ENCODE data around the gene PPL.

Gene PPL

DNA sequence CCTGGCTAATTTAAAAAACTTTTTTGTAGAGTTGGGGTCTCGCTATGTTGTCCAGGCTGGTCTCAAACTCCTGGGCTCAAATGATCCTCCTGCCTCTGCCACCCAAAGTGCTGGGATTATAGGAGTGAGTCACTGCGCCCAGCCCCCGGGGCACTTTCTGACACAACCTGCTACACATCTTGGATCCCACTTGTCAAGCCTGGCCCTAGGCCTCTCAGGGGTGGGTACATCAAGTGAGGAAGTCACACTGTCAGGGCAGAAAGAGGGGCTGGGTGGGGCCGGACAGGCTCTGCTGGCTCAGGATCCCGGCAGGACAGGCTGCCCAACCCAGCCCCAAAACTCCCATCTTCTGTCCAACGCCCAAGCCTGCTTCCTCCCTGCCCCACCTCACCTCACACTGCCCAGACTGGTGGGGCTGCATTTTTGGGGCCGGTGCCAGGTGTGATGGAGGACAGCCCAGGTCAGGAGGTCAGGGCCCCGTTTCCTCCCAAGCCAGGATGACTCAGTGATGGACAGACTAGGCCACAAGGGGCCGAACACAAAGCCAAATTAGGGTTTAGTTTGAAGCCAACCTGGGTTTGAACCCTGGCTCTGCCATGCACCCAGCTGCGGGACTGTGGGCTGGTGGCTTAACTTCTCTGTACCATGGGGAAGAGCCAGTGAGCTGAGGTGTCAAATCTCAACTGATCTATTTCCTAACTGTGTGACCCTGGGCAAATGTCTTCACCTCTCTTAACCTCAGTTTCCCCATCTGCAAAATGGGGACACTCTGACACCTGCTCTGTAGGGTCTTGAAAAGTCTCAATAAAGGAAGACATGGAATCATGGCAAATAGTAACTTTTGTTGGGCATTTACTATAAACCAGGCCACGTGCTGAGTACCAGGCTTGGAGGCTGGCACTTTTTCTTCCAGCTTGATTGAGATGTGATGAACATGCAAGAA, 8.9 kb upstream of the PPL start:
- Histone ChIP-seq H3K4me3 (ENCODE audit: low read depth in 1 of 2, low read length in 2 of 2) (no peak overlapping the region), H3K36me3 (ENCODE audit: insufficient read depth, low read length) (no peaks in the 10 kb centered on the region), H3K79me2 (ENCODE audit: insufficient read depth, low read length) (no peaks in the 10 kb centered on the region), H3K9me3 (ENCODE audit: insufficient read depth, low read length, severe bottlenecking) (no peaks in the 10 kb centered on the region), H3K27me3 (ENCODE audit: insufficient read depth, low read length, poor library complexity) (no peaks in the 10 kb centered on the region), H2AFZ (ENCODE audit: low read depth, low read length) (no peak overlapping the region), H3K9ac (ENCODE audit: low read depth, low read length) (no peak overlapping the region), H3K27ac (ENCODE audit: low read length) (no peak overlapping the region), H4K20me1 (ENCODE audit: insufficient read depth, low read length) (no peaks in the 10 kb centered on the region), H3K4me1 (ENCODE audit: insufficient read depth, low read length) (no peaks in the 10 kb centered on the region), H3K4me2 (ENCODE audit: insufficient read depth, low read length) (no peak overlapping the region)
- TF ChIP-seq, protein P1, sequence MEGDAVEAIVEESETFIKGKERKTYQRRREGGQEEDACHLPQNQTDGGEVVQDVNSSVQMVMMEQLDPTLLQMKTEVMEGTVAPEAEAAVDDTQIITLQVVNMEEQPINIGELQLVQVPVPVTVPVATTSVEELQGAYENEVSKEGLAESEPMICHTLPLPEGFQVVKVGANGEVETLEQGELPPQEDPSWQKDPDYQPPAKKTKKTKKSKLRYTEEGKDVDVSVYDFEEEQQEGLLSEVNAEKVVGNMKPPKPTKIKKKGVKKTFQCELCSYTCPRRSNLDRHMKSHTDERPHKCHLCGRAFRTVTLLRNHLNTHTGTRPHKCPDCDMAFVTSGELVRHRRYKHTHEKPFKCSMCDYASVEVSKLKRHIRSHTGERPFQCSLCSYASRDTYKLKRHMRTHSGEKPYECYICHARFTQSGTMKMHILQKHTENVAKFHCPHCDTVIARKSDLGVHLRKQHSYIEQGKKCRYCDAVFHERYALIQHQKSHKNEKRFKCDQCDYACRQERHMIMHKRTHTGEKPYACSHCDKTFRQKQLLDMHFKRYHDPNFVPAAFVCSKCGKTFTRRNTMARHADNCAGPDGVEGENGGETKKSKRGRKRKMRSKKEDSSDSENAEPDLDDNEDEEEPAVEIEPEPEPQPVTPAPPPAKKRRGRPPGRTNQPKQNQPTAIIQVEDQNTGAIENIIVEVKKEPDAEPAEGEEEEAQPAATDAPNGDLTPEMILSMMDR (IDR thresholded peaks at IDR 0.05; ENCODE audit: borderline replicate concordance, extremely low read depth, low read length, poor library complexity, severe bottlenecking): no peak
- no peak for TF ChIP-seq EZH2 (IDR thresholded peaks at IDR 0.05; ENCODE audit: borderline replicate concordance, low read depth, low read length, severe bottlenecking)
- DNase-seq (no peak), ATAC-seq (ENCODE audit: insufficient read depth, low read depth) (no peak)

DNA sequence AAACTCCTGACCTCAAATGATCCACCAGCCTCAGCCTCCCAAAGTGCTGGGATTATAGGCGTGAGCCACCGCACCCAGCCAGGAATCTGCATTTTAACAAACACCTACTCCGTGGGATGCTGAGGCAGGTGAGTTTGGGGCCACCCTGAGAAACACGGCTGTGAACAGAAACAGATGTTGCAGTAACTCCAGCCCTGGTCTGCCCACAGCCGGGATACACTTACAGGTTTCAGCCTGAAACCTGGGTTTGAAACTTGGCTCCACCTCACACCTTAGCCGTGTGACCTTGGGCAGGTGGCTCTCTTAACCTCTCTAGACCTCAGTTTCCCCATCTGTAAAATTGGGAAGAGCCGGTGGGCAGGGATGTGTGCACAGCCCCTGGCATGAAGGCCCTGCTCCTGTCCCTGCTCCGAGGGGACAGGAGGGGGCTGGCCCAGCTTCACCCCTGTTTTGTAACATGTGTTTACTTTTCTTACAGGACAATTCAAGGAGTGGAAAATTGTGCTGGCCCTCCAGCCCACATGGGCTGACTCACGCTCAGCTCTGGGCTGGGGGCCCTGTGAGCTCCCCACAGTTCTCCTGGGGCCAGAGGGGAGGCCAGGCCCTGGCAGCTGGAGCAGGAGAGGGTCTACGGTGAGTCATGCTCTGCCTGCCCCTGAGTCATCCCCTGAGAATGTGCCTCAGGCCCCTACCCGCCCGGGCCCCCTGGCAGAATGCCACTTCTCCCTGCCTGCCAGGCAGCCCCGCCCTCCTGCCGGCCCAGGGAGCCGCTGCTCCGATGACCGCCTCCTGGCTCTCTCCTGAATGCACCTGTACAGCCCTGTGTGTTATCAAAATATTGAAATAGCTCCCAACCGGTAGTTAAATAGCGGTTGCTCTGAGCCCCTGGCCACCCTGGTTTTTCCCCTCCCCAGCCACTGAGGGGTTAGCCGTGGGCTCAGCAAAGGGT, 7.7 kb upstream of the PPL start:
- H3K4me2 ChIP-seq (ENCODE audit: insufficient read depth, low read length): no peak overlapping the region
- H3K4me1 ChIP-seq (ENCODE audit: insufficient read depth, low read length): no peaks in the 10 kb centered on the region
- H3K27ac ChIP-seq (ENCODE audit: low read length): no peak overlapping the region

DNA sequence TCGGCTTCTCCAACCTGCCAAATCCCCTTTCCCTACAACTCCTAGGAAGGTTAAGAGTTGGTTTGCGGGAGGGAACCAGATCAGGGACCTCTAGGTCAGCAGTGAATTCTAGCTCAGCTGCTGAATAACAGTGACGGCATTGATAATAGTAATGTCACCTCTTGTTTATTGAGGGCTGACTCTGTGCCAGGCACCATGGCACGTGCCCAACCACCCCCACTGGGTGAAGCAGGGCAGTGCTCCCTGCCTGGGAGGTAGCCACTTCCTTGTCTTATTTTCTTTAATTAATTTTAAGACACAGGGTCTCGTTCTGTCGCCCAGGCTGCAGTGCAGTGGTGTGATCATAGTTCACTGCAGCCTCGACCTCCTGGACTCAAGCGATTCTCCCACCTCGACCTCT, 5.5 kb upstream of the PPL start:
- Histone ChIP-seq H3K4me2 (ENCODE audit: insufficient read depth, low read length) (no peak overlapping the region), H3K79me2 (ENCODE audit: insufficient read depth, low read length) (no peaks in the 10 kb centered on the region), H3K27me3 (ENCODE audit: insufficient read depth, low read length, poor library complexity) (no peaks in the 10 kb centered on the region), H3K4me1 (ENCODE audit: insufficient read depth, low read length) (no peaks in the 10 kb centered on the region), H3K4me3 (ENCODE audit: low read depth in 1 of 2, low read length in 2 of 2) (no peak overlapping the region), H3K27ac (ENCODE audit: low read length) (no peak overlapping the region), H3K9me3 (ENCODE audit: insufficient read depth, low read length, severe bottlenecking) (no peaks in the 10 kb centered on the region), H4K20me1 (ENCODE audit: insufficient read depth, low read length) (no peaks in the 10 kb centered on the region), H3K36me3 (ENCODE audit: insufficient read depth, low read length) (no peaks in the 10 kb centered on the region), H3K9ac (ENCODE audit: low read depth, low read length) (no peak overlapping the region), H2AFZ (ENCODE audit: low read depth, low read length) (no peak overlapping the region)
- ATAC-seq (ENCODE audit: insufficient read depth, low read depth) (no peak), DNase-seq (no peak)
- no peak for TF ChIP-seq EZH2 (IDR thresholded peaks at IDR 0.05; ENCODE audit: borderline replicate concordance, low read depth, low read length, severe bottlenecking)
- TF ChIP-seq, protein P1 (IDR thresholded peaks at IDR 0.05; ENCODE audit: borderline replicate concordance, extremely low read depth, low read length, poor library complexity, severe bottlenecking): no peak

More for the DNA sequence above, 7.7 kb upstream of the PPL start:
- H3K36me3 ChIP-seq (ENCODE audit: insufficient read depth, low read length): no peaks in the 10 kb centered on the region
- H3K79me2 ChIP-seq (ENCODE audit: insufficient read depth, low read length): no peaks in the 10 kb centered on the region
- H3K9me3 ChIP-seq (ENCODE audit: insufficient read depth, low read length, severe bottlenecking): no peaks in the 10 kb centered on the region
- no peaks in the 10 kb centered on the region for H4K20me1 ChIP-seq (ENCODE audit: insufficient read depth, low read length)
- no peak overlapping the region for H3K4me3 ChIP-seq (ENCODE audit: low read depth in 1 of 2, low read length in 2 of 2)
- H3K9ac ChIP-seq (ENCODE audit: low read depth, low read length): no peak overlapping the region
- DNase-seq (no peak), ATAC-seq (ENCODE audit: insufficient read depth, low read depth) (peak; percentile 39; the same call in 1 of the 3 replicates)
- H2AFZ ChIP-seq (ENCODE audit: low read depth, low read length): no peak overlapping the region
- no peak for TF ChIP-seq EZH2 (IDR thresholded peaks at IDR 0.05; ENCODE audit: borderline replicate concordance, low read depth, low read length, severe bottlenecking)
- TF ChIP-seq, protein P1 (IDR thresholded peaks at IDR 0.05; ENCODE audit: borderline replicate concordance, extremely low read depth, low read length, poor library complexity, severe bottlenecking): no peak
- no peaks in the 10 kb centered on the region for H3K27me3 ChIP-seq (ENCODE audit: insufficient read depth, low read length, poor library complexity)

Data from DND-41 (cell line).